Adrenal gland (tissue), 12 donors: ENCODE measurements around the gene PTDSS2. TPM values are rescaled to one million over a fixed set of nuclear protein-coding genes. Genes with fewer than 3 reads are reported as not detected.

Experiments
- DNase-seq, 7 donors: peaks; one replicate each; pipeline ENCODE4 v3.0.0-alpha.2; 2019 to 2020
- H3K27ac ChIP-seq, 5 donors: fragments of 200-600 bp; sonication (generic) in 4 of 5; 1 replicate in 3 of 5; 2 replicates in 2 of 5; pipeline versions ENCODE4 v1.5.1 to v1.8.0; 2016 to 2020; ENCODE audit warnings: mild to moderate bottlenecking in 1 of 5
- H3K27me3 ChIP-seq: fragments of 200-600 bp; 2 replicates; pipeline ENCODE4 v1.8.0; 2021
- H3K36me3 ChIP-seq, 2 donors: fragments of 200-600 bp; replicated peaks in 1 of 2; 1 replicate in 1 of 2; 2 replicates in 1 of 2; pipeline versions ENCODE4 v1.5.1 to v1.8.0; 2018 to 2022
- H3K4me1 ChIP-seq, 2 donors: fragments of 200-600 bp; replicated peaks in 1 of 2; 1 replicate in 1 of 2; 2 replicates in 1 of 2; pipeline versions ENCODE4 v1.5.1 to v1.8.0; 2018 to 2021
- H3K4me3 ChIP-seq, 4 donors: fragments of 200-600 bp; sonication (generic) in 3 of 4; one replicate each; pipeline ENCODE4 v1.5.1; 2016 to 2018
- H3K9me3 ChIP-seq, 3 donors: fragments of 200-600 bp; sonication (generic) in 1 of 3; replicated peaks in 1 of 3; 1 replicate in 2 of 3; 2 replicates in 1 of 3; pipeline versions ENCODE4 v1.5.1 to v1.8.0; 2016 to 2021
- POLR2A ChIP-seq, 2 donors: fragments of 450-650 bp; IDR thresholded peaks; one replicate each; pipeline ENCODE4 v1.6.1; 2017; ENCODE audit warnings: antibody characterized with exemption in 2 of 2, mild to moderate bottlenecking in 2 of 2, moderate library complexity in 1 of 2
- WGBS, 4 donors: extraction: QIAGEN DNeasy Blood & Tissue Kit in 2 of 4; methylation state at CpG; one replicate each; pipeline versions ENCODE4 v1.1.5 to v1.1.7; 2013 to 2017; 5-methylcytosine and 5-hydroxymethylcytosine counted together
- intact Hi-C, 2 donors: fragments of 100-400 bp; cut with DNase I; formaldehyde crosslinking; loops; one replicate each; pipeline versions ENCODE4 v1.14.1 to v1.15.0; 2022 to 2023
- polyA plus RNA-seq, 3 donors: library from polyadenylated mRNA; stranded (reverse); fragments of 200-250 nt in 2 of 3; fragments of 350-450 nt in 1 of 3; fragmentation: Illumina TruSeq in 1 of 3; extraction: RNeasy Lipid Tissue Mini Kit (QIAGEN cat#74804) in 1 of 3; gene quantifications; one replicate each; pipeline ENCODE4 v1.2.3, GENCODE V29; 2013 to 2014
- total RNA-seq, 9 donors: library from RNA; depleted of rRNA in 4 of 9; stranded (reverse); fragments of >200 nt in 4 of 9; fragments of 120-200 nt in 1 of 9; fragmentation: NEBNext Ultra II Directional in 1 of 9; extraction: Animal tissue kit (Norgen Biotek cat#: 25700) in 1 of 9; gene quantifications; one replicate each; pipeline versions ENCODE4 v1.1.0 to v1.2.4, GENCODE V29; 2013 to 2023
- TF ChIP-seq, protein P1 (sequence below), 6 experiments: fragments of 450-650 bp in 4 of 6; fragments of 200-600 bp in 2 of 6; sonication (generic) in 1 of 6; IDR thresholded peaks; 1 replicate in 5 of 6; 2 replicates in 1 of 6; pipeline versions ENCODE4 v1.5.1 to v1.8.0; 2016 to 2021; ENCODE audit warnings: antibody characterized with exemption in 6 of 6, mild to moderate bottlenecking in 2 of 6, moderate library complexity in 1 of 6
- donor health status: healthy with polysubstance abuse.
- donor health status: Bipolar disorder and iron deficiency.
- donor health status: DM: yes; HTN: yes; CAD: no.
- donor health status: DM: no; HTN: no; CAD: no.
- donor health status: DM: no; HTN: no; CAD: no.
- donor health status: DM: yes; HTN: yes; CAD: no.

PTDSS2 gene
- total and polyA plus RNA-seq, 12 donors = 11.0 to 109 (median 44.7) TPM

DNA sequence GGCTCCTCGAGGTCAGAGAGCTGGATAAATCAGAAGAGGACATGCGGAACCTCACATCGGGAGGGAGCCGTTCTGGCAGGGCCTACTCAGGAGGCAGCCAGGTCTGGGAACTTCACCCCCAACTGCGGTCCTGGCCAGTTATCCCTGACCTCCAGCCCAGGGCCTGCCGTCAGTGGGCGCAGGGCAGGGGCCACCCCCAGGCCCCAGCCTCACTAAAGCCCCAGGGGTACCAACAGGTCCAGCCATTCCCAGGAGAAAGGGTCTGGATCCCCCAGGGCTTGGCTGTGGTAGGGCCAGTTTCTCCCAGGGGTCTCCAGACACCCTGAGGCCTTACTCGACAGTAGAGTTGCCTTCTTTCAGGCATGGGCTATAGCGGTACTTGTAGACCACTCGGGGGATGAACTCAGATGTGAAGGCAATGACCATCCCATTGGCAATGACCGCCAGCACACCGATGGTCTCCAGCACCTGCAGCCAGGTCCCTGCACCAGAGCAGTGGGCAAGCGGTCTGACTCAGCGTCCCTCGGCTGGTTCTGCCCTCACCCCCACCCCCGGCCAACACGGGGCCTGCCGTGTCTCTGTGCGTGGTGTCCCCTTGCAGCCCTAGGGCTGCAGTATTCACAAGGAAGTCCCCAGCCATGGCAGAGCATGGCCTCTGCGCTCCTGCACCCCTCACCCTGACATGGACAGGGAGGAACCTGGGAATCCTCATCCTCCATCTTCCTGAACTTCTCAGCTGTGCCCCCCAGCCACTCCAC, 30.7 kb upstream of the PTDSS2 start:
- WGBS, 4 donors = 84 to 100% (median 87%) methylated on average over 3 to 20 of the region's 20 CpGs
- Histone ChIP-seq H3K27ac (no peak overlapping the region), H3K36me3 (no peaks in the 10 kb centered on the region), H3K4me3 (no peak overlapping the region), H3K4me1 (no peaks in the 10 kb centered on the region), H3K27me3 (peaks cover 47% of the 10 kb centered on the region), H3K9me3 (no peaks in the 10 kb centered on the region)
- DNase-seq = no peak
- no peak for TF ChIP-seq POLR2A (IDR thresholded peaks at IDR 0.05)
- TF ChIP-seq, protein P1, sequence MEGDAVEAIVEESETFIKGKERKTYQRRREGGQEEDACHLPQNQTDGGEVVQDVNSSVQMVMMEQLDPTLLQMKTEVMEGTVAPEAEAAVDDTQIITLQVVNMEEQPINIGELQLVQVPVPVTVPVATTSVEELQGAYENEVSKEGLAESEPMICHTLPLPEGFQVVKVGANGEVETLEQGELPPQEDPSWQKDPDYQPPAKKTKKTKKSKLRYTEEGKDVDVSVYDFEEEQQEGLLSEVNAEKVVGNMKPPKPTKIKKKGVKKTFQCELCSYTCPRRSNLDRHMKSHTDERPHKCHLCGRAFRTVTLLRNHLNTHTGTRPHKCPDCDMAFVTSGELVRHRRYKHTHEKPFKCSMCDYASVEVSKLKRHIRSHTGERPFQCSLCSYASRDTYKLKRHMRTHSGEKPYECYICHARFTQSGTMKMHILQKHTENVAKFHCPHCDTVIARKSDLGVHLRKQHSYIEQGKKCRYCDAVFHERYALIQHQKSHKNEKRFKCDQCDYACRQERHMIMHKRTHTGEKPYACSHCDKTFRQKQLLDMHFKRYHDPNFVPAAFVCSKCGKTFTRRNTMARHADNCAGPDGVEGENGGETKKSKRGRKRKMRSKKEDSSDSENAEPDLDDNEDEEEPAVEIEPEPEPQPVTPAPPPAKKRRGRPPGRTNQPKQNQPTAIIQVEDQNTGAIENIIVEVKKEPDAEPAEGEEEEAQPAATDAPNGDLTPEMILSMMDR (IDR thresholded peaks at IDR 0.05) = no peak
- intact Hi-C loops = no loop called here

- Histone ChIP-seq H3K36me3 (no peaks in the 10 kb centered on the region), H3K4me3 (no peak overlapping the region), H3K27ac (no peak overlapping the region), H3K4me1 (no peaks in the 10 kb centered on the region), H3K9me3 (no peaks in the 10 kb centered on the region), H3K27me3 (peaks cover 47% of the 10 kb centered on the region)
- intact Hi-C loops = no loop called here
- peak in 1 of 7 donors; percentile 6 for DNase-seq
- TF ChIP-seq POLR2A (IDR thresholded peaks at IDR 0.05) = no peak
- TF ChIP-seq, protein P1 (IDR thresholded peaks at IDR 0.05) = no peak
- 49 to 75% (median 60%) methylated on average over 29 to 71 of the region's 71 CpGs for WGBS, 4 donors
These were observed 29.8 kb upstream of the PTDSS2 start for GRCh38 chr11:420054-420910.

DNA sequence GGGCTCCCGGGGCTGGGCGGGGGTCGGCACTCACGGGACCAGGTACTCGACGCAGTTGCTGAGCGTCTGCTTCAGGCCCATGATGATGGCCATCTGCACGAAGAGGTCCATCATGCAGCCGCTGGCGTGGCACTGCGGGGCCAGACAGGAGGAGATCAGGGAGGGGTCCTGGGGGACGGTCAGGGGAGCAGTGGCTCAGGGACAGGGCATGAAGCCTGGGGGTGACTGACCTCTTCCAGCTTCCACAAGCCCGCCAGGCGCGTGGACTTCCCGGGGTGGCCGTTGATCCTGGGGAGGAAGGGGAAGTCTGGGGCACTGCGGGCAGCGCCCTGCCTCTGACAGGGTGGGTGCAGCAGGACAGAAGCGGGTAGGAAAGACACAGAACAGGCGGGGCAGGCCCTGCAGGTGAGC, 29.2 kb upstream of the PTDSS2 start:
- Histone ChIP-seq H3K4me3 (no peak overlapping the region), H3K27me3 (peaks cover 41% of the 10 kb centered on the region), H3K9me3 (no peaks in the 10 kb centered on the region), H3K4me1 (no peaks in the 10 kb centered on the region), H3K36me3 (no peaks in the 10 kb centered on the region), H3K27ac (no peak overlapping the region)
- DNase-seq = peak in 1 of 7 donors; percentile 7
- 85 to 95% (median 93%) methylated on average over 8 to 21 of the region's 21 CpGs for WGBS, 4 donors
- TF ChIP-seq, protein P1 (IDR thresholded peaks at IDR 0.05) = no peak
- TF ChIP-seq POLR2A (IDR thresholded peaks at IDR 0.05) = no peak
- intact Hi-C loops = no loop called here

DNA sequence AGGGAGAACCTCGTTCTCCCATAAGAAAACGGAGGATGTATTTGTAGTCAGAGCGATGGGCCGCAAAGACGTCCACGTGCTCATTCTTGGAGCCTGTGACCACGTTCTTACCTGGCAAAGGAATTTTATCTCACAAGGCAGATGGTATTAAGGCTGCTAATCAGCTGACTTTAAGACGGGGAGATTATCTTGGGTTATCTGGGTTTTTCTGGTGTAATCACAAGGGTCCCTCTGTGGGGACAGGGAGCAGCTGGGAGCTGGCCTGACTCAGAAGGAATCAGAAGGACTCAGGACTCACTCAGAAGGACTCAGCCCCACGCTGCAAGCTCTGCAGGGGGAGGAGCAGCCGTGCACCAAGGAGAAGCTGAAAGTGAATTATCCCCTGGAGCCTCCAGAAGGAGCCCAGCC, 27.8 kb upstream of the PTDSS2 start:
- no peaks in the 10 kb centered on the region for H3K36me3 ChIP-seq
- no peak overlapping the region for H3K27ac ChIP-seq
- no peaks in the 10 kb centered on the region for H3K4me1 ChIP-seq
- H3K9me3 ChIP-seq = no peaks in the 10 kb centered on the region
- H3K4me3 ChIP-seq = no peak overlapping the region
- TF ChIP-seq, protein P1 (IDR thresholded peaks at IDR 0.05) = no peak
- TF ChIP-seq POLR2A (IDR thresholded peaks at IDR 0.05) = no peak
- H3K27me3 ChIP-seq = peaks cover 27% of the 10 kb centered on the region
- 77 to 86% (median 83%) methylated on average over 8 to 10 of the region's 10 CpGs for WGBS, 4 donors
- peak in 1 of 7 donors; percentile 3 for DNase-seq
- intact Hi-C loops = no loop called here
